Measurements from ENCODE around the gene ARID1B.
A peak's percentile ranks its signal among the peaks of the same experiment; 100 is the strongest.

The ARID1B gene

GRCh38 chr6:156857573-156857972, 80.4 kb downstream of the ARID1B start:
- DNase-seq, result no peak

DNA sequence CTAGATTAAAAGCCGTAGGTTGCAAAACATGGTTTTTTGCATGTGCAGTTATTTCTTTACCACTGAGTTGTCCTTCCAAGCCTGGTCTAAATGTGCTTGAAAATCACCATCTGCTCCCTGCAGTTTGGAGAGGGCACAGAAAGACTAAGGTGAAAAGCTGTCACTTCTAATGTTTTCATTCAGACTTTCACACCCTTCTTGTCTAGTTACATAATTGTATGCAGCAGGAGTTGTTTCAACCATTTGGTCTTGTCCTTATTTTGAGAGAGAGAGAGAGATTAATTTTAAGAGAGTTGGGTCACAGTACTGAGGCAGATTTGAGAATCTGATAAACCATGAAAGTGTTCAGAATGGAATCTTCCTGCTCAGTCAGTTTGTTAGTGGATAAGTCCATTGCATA, 82.5 kb downstream of the ARID1B start:
- DNase-seq, result no peak

DNA sequence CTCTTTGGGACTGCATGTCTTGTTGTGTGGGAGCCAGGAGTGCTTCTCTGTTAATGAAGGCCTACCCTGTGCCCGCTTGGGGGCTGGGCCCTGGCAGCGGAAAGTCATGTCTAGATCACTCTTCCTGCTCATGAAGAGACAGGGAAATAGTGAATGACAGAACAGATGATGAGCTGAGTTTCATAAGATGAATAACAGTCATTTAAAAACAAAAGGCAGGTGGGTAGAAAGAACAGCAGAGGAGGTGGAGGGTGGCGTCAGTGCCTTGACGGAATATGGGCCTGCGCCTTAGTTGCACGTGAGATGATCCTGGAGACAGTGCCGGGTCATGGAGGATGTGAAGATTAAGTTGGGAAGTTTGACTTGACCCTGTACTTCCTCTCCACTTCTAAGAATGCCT, 85.5 kb downstream of the ARID1B start:
- DNase-seq, result peak; percentile 7

DNA sequence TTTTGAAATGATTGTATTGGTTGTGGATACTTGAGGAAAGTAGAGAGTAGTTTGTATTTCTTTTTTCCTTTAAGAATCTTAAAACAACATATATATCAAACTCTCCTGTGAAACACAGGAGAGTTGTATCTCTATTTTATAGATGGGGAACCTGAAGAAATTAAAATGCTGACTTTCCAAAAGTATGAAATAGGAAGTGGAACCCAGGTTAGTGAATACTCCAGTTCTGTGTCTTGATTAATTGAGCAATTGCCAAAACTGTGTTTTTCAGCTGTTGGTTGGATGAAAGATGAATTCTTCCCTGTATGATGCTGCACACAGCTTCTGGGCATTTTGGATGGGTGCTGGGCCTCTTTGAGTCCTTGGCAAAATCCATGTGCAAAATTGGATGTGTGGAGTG, 86.3 kb downstream of the ARID1B start:
- no peak for DNase-seq

DNA sequence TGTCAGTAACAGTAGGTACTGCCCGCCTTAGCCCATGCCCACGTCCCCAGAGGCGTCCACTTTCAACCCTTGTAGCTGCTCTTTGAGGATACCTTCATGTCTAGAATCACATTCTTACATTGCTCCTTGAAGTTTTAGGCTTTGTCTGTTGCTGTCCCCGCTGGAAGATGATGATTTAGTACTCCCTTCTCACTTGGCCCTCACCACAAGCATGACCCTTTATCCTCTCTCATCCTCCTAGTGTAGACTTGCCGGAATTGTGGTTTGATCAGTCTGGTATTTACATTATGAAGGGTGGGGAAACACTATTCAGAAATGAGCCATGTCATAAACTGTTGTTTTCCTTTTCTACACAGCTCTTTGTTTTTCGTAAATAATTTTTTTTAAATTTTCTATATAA, 87.4 kb downstream of the ARID1B start:
- no peak for DNase-seq

- DNase-seq, result no peak
Measured at GRCh38 chr6:156865019-156865629, 87.9 kb downstream of the ARID1B start.

DNA sequence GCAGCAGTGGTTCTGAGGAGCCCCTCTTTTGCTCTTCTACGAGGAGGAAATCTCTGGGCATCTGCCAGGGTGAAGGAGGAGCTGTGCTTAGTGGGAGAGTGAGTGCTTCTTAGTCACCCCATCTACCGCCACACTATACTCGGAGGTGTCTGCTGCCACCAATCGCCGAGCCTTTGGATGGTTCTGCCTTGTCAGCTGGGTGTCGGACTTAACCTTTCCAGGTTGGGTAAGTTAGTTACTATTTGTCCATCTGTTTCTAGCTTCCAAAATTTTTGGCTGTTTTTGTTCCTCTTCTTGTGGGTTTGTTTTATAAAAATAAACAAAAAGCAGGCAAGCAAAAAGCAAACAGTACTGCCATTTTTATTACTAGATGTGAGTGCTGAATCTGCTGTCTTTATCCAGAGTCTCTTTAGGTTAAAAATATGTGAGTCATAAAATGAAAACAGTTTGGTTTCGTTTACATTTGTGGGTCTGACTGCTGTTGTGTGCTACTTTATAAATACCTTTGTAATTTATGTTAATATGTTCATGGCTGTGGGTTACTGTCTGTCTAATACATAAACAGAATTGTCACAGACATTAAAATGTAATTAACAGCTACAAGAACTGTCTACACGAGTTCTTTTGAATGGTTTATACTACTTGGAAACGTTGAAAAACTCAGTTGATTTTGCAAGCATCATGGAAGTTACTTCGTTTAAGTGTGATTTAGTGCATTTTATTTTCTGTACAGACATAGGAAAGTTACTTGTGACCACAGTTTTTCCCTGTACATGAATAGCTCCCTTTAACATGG, 89.2 kb downstream of the ARID1B start:
- DNase-seq, result no peak

DNA sequence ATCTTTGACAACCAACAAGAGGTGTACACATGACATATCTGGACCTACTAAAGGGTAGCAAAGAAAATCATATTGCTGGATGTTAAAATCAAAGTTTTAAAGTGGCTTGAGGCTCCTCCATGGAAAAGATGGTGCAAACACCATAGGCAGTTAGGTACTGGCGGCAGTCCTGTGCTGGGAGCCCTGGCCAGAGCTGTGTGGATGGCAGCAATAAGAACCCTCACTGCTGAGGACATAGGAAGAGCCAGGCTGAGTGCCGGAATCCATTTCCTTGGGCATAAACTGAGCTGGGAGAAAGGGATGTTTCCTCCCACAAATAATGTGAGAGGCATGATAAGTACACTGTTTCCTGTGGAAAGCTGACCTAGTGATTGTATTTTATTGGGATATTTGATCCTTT, 89.9 kb downstream of the ARID1B start:
- DNase-seq, result no peak

DNA sequence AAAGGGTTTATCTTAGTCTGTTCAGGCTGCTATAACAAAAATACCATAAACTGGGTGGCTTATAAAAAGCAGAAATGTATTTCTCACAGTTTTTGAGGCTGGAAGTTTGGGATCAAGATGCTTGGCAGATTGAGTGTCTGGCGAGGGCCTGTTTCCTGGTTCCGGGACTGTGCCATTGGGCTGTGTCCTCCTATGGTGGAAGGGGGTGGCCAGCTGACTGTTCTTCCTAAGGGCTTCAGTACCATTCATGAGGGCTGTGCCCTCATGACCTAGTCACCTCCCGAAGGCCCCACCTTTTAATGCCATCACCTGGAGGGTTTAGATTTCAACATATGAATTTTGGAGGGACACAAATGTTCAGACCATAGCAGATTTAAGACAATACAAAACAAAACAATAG, 91.2 kb downstream of the ARID1B start:
- DNase-seq, result no peak

GRCh38 chr6:156869980-156870398, 92.8 kb downstream of the ARID1B start:
- DNase-seq, result no peak

- no peak for DNase-seq
Measured at GRCh38 chr6:156870924-156871539, 93.9 kb downstream of the ARID1B start.

- no peak for DNase-seq
Measured at GRCh38 chr6:156872903-156873302, 95.7 kb downstream of the ARID1B start.

DNA sequence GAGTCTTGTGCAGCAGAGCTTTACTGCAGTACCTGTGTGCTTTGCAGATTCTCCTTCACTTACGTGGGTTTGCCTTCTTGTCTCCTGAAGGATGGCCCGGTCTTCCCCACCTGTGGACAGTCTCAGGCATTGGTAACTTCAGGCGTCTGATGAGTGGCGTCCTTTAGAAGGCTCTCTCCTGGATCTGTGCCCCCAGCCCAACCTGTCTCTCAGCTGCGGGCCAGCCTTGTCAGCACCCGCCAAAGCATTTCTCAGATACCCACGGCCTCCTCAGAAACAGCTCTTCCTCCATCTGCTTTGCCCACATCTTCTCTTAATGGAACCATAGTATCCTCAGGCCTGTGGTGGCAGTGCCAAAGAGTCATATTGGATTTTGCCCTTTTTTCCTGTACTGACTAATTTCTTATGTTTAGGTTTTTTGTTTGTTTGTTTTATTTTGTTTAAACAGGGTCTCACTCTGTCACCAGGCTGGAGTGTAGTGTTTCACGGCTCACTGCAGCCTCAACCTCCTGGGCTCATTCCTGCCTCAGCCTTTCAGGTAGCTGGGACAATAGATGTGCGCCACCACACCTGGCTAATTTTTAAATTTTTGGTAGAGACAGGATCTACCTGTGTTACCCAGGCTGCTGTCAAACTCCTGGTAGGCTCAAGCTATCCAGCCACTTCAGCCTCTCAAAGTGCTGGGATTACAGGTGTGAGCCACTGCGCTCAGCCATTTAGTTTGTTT, 96.6 kb downstream of the ARID1B start:
- DNase-seq, result no peak

GRCh38 chr6:156875062-156875461, 97.9 kb downstream of the ARID1B start:
- DNase-seq, result no peak

GRCh38 chr6:156876302-156876701, 99.1 kb downstream of the ARID1B start:
- DNase-seq, result no peak

GRCh38 chr6:156877126-156877863, 100.1 kb downstream of the ARID1B start:
- no peak for DNase-seq

GRCh38 chr6:156878681-156879080, 101.5 kb downstream of the ARID1B start:
- no peak for DNase-seq

- DNase-seq, result no peak
Measured at GRCh38 chr6:156879186-156879585, 102.0 kb downstream of the ARID1B start.

DNA sequence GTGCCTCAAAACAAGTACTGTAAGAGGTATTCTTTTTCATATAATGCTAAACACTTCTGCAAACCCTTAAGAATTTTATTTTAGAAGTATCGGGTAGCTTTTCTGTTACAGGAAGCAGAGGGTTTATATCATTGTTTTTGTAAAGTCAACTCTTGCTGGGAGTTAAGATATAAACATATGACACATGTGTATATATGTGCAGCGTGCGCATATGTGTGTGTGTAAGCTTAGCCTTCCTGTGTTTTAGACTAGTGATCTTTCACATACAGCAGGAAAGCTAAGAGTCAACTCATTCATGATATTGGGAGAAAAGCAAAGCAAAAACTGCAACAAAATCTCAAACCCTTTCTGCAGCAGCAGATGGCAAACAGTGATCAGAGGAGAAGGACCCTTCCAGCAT, 102.4 kb downstream of the ARID1B start:
- DNase-seq, result no peak

GRCh38 chr6:156880913-156881312, 103.7 kb downstream of the ARID1B start:
- DNase-seq, result no peak

- no peak for DNase-seq
Measured at GRCh38 chr6:156881687-156882629, 104.8 kb downstream of the ARID1B start.
